Measurements from ENCODE around the gene LARGE1.

DNA sequence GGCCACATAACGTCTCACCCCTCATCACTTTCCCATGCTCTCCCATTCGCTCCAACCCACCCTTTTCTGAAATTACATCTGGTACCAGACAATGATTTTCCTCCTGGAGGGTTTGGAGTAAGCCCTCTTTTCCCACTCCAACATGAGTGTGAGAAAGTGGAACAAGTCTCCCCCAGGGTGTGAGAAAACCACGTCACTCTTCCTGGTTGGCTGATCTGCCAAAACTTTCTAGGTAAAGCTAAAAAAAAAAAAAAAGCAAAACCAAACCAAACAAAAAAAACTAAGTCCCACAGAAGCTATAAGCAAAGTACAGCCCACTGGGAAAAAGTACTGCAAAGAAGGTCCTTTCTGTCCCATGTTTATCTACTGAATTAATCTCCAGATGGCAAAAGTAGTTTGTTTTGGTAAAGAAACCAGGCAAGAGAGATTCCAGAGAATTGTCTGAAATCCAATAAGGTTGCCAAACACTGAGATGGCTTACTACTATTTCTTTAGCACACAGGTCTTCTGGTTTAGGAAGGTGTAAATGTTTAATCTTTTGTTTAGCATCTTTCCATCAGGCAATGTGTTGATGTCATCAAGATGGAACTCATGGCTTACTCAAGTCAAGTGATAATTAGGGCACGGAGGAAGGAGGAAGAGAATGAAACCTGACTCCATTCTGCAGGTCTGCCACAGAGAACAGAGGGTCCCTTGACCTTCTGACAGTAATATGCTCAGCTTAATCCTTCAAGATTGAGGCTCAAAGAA is 395.6 kb downstream of the LARGE1 start:
- TF ChIP-seq POLR2A (IDR thresholded peaks at IDR 0.05; ENCODE audit: borderline replicate concordance, extremely low read depth, insufficient read depth, insufficient read length) = no peak
- TF ChIP-seq FOSL1 (IDR thresholded peaks at IDR 0.05; ENCODE audit: low read depth) = no peak
- no peak for TF ChIP-seq CEBPB (IDR thresholded peaks at IDR 0.05; ENCODE audit: low read depth)
- TF ChIP-seq, protein P1, sequence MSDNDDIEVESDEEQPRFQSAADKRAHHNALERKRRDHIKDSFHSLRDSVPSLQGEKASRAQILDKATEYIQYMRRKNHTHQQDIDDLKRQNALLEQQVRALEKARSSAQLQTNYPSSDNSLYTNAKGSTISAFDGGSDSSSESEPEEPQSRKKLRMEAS (IDR thresholded peaks at IDR 0.05) = no peak
- TF ChIP-seq, protein P2, sequence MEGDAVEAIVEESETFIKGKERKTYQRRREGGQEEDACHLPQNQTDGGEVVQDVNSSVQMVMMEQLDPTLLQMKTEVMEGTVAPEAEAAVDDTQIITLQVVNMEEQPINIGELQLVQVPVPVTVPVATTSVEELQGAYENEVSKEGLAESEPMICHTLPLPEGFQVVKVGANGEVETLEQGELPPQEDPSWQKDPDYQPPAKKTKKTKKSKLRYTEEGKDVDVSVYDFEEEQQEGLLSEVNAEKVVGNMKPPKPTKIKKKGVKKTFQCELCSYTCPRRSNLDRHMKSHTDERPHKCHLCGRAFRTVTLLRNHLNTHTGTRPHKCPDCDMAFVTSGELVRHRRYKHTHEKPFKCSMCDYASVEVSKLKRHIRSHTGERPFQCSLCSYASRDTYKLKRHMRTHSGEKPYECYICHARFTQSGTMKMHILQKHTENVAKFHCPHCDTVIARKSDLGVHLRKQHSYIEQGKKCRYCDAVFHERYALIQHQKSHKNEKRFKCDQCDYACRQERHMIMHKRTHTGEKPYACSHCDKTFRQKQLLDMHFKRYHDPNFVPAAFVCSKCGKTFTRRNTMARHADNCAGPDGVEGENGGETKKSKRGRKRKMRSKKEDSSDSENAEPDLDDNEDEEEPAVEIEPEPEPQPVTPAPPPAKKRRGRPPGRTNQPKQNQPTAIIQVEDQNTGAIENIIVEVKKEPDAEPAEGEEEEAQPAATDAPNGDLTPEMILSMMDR (IDR thresholded peaks at IDR 0.05 in 2 of 3, conservative IDR thresholded peaks at IDR 0.05 in 1 of 3; ENCODE audit: borderline replicate concordance in 1 of 3, insufficient read depth in 1 of 3, low read depth in 2 of 3, low read length in 2 of 3) = no peak
- TF ChIP-seq EZH2 (IDR thresholded peaks at IDR 0.05) = no peak
- no peak for TF ChIP-seq ZNF274 (IDR thresholded peaks at IDR 0.05; ENCODE audit: low read depth, low read length)
- TF ChIP-seq POLR2AphosphoS5 (IDR thresholded peaks at IDR 0.05; ENCODE audit: low read depth, low read length) = no peak
- no peak for TF ChIP-seq YY1 (IDR thresholded peaks at IDR 0.05; ENCODE audit: extremely low read depth, insufficient replicate concordance, low read depth, low read length)
- no peak for TF ChIP-seq SP1 (IDR thresholded peaks at IDR 0.05; ENCODE audit: low read depth)
